Activated CD4-positive, CD25-positive, alpha-beta regulatory T cell treated with anti-CD3 and anti-CD28 coated beads, Interleukin-2, amount 50 U/mL, for 16 hours (primary cell): ENCODE measurements around the gene PLEKHA5.
"Not testable (repeated sequence)": the region's sequence is repeated elsewhere in the genome, so short reads cannot be mapped to it uniquely, and the experiment has no call there.

Experiments used
- DNase-seq: peaks from one replicate; pipeline ENCODE4 v3.0.0-alpha.2; 2020; ENCODE audit warnings: low read depth, low spot score

PLEKHA5 gene

GRCh38 chr12:19278407-19278806 is 148.9 kb downstream of the PLEKHA5 start:
- no peak for DNase-seq

GRCh38 chr12:19282133-19282699 is 152.7 kb downstream of the PLEKHA5 start:
- DNase-seq: no peak

DNA sequence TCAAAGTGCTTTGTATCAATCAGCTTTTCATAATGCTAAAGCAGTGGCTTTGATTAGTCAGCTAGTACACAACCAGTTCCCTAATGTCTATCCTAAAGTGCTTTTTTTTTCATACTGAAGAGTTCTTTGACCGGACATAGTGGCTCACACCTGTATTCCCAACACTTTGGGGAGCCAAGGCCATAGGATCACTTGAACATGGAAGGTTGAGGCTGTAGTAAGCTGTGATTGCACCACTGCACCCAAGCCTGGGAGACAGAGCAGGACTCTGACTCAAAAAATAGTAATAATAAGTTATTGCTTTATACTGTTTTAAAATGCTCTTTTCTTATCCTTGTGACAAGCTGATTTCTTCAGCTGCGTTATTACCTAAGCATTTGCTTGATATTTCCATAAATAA is 155.1 kb downstream of the PLEKHA5 start:
- no peak for DNase-seq

GRCh38 chr12:19285793-19286448 is 156.4 kb downstream of the PLEKHA5 start:
- DNase-seq: no peak

- no peak for DNase-seq
Measured at GRCh38 chr12:19287302-19287701, 157.8 kb downstream of the PLEKHA5 start.

DNA sequence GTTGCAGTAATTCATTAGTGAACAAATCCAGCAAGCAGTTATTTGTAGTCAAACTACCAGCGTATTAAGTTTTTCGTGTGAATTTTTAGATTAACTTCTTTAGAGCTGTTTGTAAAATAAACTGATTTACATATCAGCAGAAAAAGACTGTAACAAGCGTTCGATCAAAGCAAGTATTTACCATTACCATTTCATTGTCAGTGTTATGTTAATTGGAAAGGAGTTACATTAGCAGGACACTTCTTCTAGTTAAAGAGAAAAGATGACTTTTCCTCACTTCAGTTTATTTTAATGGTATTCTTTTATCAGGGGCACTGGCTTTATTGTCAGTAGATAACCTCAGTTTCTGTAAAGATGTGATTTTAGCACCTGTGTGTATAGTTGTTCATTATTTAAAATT is 158.6 kb downstream of the PLEKHA5 start:
- DNase-seq: no peak

DNA sequence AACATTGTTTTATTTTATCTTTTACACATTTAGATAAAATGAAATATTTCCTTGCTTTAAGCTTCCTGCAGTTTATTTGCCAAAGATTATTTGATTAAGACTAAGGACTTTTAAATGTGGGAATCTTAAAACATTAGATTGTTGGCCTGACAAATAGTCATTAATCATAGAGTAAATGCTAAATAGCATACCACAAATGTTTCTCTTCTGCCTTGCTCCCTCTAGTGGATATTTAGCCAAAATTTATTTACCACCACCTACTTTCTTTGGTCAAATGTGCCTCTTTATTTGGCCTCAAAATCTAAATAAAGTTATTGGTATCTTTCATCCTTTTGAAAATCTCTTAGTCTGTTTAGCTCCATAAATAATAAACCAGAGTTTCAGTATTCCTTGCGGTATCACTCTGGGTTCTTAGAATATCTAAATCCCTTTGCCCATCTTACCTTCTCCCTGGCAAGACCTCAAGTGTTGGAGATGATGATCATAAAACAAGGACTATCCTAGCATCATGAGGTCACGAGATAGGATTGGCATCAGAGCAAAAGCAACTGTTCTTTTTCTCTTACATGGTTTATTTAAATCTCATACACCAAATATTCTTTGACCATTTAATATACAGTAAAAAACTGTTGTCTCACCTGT is 159.2 kb downstream of the PLEKHA5 start:
- DNase-seq: no peak

- DNase-seq: no peak
Measured at GRCh38 chr12:19298836-19299605, 169.5 kb downstream of the PLEKHA5 start.

GRCh38 chr12:19299765-19300164 is 170.2 kb downstream of the PLEKHA5 start:
- DNase-seq: no peak

GRCh38 chr12:19301223-19301622 is 171.7 kb downstream of the PLEKHA5 start:
- DNase-seq: no peak

DNA sequence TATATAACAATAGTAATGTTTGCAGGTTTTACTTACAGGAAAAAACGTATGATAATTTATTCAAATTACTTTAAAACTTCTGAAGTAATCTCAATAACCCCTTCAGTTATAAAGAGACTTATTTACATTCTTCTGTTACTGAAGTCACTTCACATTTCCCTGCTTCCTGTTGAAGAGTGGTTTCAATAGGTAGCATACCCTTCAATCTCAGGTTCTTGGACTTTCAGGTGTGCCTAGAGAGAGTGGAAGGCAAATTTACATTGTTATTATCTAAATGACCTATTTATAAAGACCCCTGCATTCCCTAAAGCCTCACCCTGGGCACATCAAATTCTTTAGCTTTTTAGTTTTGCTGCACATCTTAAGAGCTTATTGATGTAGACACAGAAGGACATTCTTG is 172.2 kb downstream of the PLEKHA5 start:
- DNase-seq: no peak

DNA sequence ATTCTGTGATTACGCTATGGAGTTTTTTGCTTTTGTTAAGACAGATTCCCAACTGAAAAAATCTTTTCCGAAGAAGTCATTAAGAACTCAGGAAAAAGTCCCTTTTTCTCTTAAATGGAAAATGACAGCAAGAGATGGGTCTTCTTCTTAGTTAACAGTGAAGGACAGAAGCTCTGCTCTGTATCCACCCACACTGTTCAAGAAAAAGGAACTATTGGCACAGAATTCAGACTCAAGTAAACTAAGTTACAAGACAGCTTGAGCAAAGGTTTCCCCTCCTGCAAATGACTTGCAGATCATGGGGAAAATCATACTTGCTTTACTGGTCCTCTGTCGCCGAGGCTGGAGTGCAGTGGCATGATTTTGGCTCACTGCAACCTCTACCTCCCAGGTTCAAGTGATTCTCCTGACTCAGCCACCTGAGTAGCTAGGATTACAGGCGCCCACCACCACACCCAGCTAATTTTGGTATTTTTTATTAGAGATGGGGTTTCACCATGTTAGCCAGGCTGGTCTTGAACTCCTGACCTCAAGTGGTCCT is 172.6 kb downstream of the PLEKHA5 start:
- DNase-seq: no peak

- DNase-seq: no peak
Measured at GRCh38 chr12:19303496-19303895, 174.0 kb downstream of the PLEKHA5 start.

DNA sequence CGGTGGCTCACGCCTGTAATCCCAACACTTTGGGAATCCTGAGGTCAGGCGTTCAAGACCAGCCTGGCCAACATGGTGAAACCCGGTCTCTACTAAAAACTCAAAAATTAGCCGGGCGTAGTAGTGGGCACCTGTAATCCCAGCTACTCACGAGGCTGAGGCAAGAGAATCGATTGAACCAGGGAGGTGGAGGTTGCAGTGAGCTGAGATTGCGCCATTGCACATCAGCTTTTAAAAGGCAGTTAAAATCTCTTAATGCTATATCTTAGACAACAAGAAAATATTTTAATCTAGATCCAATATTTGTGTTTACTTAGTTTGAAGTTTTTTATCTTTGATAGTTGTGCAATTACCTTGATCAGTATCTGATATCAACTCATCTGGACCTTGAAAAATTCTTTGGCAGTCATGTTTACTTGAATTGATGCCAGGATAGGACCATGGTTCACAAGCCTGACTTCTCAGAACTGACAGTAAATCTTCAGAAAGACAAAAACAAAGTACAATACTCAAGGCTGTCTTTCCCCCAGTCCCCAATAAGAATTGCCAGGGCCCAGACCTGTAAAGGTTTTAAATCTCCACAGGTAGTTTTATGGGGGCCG is 174.7 kb downstream of the PLEKHA5 start:
- no peak for DNase-seq

GRCh38 chr12:19305621-19306020 is 176.1 kb downstream of the PLEKHA5 start:
- not testable (repeated sequence) for DNase-seq

GRCh38 chr12:19306366-19306765 is 176.8 kb downstream of the PLEKHA5 start:
- no peak for DNase-seq

DNA sequence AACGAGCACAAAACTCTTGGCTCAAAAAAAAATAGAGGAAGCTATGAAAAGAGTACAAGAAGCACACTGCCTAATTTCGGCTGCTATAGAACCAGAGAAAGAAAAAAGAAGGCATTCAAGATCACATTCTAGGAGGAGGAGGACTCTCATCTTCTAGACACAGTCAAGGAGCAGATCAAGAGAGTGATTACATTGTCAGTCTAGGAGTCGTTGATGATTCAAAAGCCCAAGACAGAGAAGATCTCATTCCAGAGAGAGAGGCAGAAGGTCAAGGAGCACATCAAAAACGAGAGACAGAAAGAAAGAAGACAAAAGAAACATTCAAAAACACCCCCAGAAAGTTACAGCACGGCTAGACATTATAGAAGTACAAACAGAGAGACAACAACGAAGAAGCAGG is 177.9 kb downstream of the PLEKHA5 start:
- DNase-seq: no peak

- DNase-seq: no peak
Measured at GRCh38 chr12:19311165-19311564, 181.6 kb downstream of the PLEKHA5 start.

GRCh38 chr12:19312637-19313036 is 183.1 kb downstream of the PLEKHA5 start:
- DNase-seq: no peak

DNA sequence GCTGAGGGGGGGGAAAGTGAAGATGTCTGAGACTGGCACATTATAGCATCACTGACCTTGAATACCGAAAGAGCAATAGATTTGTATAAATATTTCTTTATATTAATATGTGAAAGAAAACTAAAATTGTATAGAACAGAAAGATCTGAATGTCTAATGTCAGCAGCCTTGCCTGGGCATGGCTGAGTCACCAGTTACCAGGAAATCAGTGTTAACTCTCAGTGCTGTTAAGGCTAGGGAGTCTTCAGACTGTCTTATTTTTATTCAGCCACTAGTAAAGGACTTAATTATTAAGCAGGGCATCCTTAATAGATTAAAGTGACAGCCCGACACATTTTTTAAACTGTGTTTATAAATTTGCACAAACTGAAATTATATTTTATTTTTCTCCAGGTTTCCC is 186.9 kb downstream of the PLEKHA5 start:
- no peak for DNase-seq

- DNase-seq: no peak
Measured at GRCh38 chr12:19322376-19322775, 192.8 kb downstream of the PLEKHA5 start.

- DNase-seq: no peak
Measured at GRCh38 chr12:19323805-19324204, 194.3 kb downstream of the PLEKHA5 start.
